Activated CD8-positive, alpha-beta memory T cell treated with anti-CD3 and anti-CD28 coated beads, Interleukin-2, amount 50 U/mL, for 24 hours (primary cell): ENCODE measurements around the gene MICU1.
"Not testable (repeated sequence)": the region's sequence is repeated elsewhere in the genome, so short reads cannot be mapped to it uniquely, and the experiment has no call there.

Source experiments
- DNase-seq: peaks from one replicate; pipeline ENCODE4 v3.0.0-alpha.2; 2020; ENCODE audit errors: extremely low read depth

Gene MICU1

GRCh38 chr10:72386916-72387586 is 238.8 kb downstream of the MICU1 start:
- no peak for DNase-seq

GRCh38 chr10:72385724-72386123 is 240.2 kb downstream of the MICU1 start:
- no peak for DNase-seq

GRCh38 chr10:72384982-72385381 is 240.9 kb downstream of the MICU1 start:
- not testable (repeated sequence) for DNase-seq

GRCh38 chr10:72379776-72380175 is 246.1 kb downstream of the MICU1 start:
- no peak for DNase-seq

GRCh38 chr10:72379062-72379461 is 246.8 kb downstream of the MICU1 start:
- DNase-seq, result no peak

- no peak for DNase-seq
Observed at GRCh38 chr10:72375585-72375984, 250.3 kb downstream of the MICU1 start.

GRCh38 chr10:72375173-72375572 is 250.7 kb downstream of the MICU1 start:
- DNase-seq, result no peak

- DNase-seq, result no peak
Observed at GRCh38 chr10:72370201-72370722, 255.6 kb downstream of the MICU1 start.

GRCh38 chr10:72367301-72367960 is 258.4 kb downstream of the MICU1 start:
- DNase-seq, result no peak

GRCh38 chr10:72365106-72365895 is 260.6 kb downstream of the MICU1 start:
- no peak for DNase-seq

- DNase-seq, result peak; percentile 51
Observed at GRCh38 chr10:72364239-72364777, 261.6 kb downstream of the MICU1 start.

GRCh38 chr10:72356987-72357386 is 268.9 kb downstream of the MICU1 start:
- no peak for DNase-seq

GRCh38 chr10:72356115-72356514 is 269.8 kb downstream of the MICU1 start:
- DNase-seq, result no peak

- no peak for DNase-seq
Observed at GRCh38 chr10:72355214-72355555, 270.7 kb downstream of the MICU1 start.

- DNase-seq, result peak; percentile 74
Observed at GRCh38 chr10:72354356-72355213, 271.3 kb downstream of the MICU1 start, which contains the start of gene DNAJB12. TSS of gene DNAJB12 (minus strand) at chr10:72354919. CDS start at chr10:72354897, 22 bp downstream.

GRCh38 chr10:72353965-72354355 is 271.9 kb downstream of the MICU1 start:
- no peak for DNase-seq

- no peak for DNase-seq
Observed at GRCh38 chr10:72353028-72353964, 272.6 kb downstream of the MICU1 start.

- DNase-seq, result no peak
Observed at GRCh38 chr10:72351479-72351878, 274.4 kb downstream of the MICU1 start.

- no peak for DNase-seq
Observed at GRCh38 chr10:72349438-72349837, 276.4 kb downstream of the MICU1 start.

GRCh38 chr10:72348282-72348681 is 277.6 kb downstream of the MICU1 start:
- no peak for DNase-seq
